K562 (cell line): ENCODE results near the gene CNPY3. TPM values are rescaled to one million over a fixed set of nuclear protein-coding genes. Genes with fewer than 3 reads are reported as not detected.

Experiments
- ARID2 ChIP-seq: fragments of 450-650 bp; IDR thresholded peaks from 2 replicates; pipeline ENCODE4 v1.6.1; 2017; ENCODE audit warnings: antibody characterized with exemption, mild to moderate bottlenecking
- CBX2 ChIP-seq: fragments of 200-600 bp; sonication (generic); IDR thresholded peaks from one replicate; pipeline ENCODE4 v1.6.1; 2012; ENCODE audit warnings: mild to moderate bottlenecking, low read length, inconsistent platforms; ENCODE audit not compliant: insufficient read depth, poor library complexity, severe bottlenecking
- CHD2 ChIP-seq: IDR thresholded peaks from 2 replicates; pipeline ENCODE4 v1.6.1; 2011; ENCODE audit warnings: low read depth, low read length
- HBP1 ChIP-seq: fragments of 450-650 bp; formaldehyde crosslinking; IDR thresholded peaks from 2 replicates; pipeline ENCODE4 v1.4.0; 2022; ENCODE audit warnings: missing genetic modification characterization
- KDM1A ChIP-seq, 2 experiments: fragments of 450-650 bp; IDR thresholded peaks; 2 replicates each; pipeline ENCODE4 v1.6.1; 2016; ENCODE audit warnings: mild to moderate bottlenecking in 2 of 2
- PURB ChIP-seq: sonication (generic); formaldehyde crosslinking; IDR thresholded peaks from 2 replicates; pipeline ENCODE4 v1.9.0; 2021; ENCODE audit warnings: low read depth, mild to moderate bottlenecking, missing genetic modification reagents
- SMARCA4 ChIP-seq: fragments of 450-650 bp; IDR thresholded peaks from 2 replicates; pipeline ENCODE4 v1.6.1; 2016
- ZC3H11A ChIP-seq: IDR thresholded peaks from 2 replicates; pipeline ENCODE4 v1.6.1; 2012; ENCODE audit warnings: low read depth, low read length, improper control_type of control experiment
- ZNF76 ChIP-seq: fragments of 250-450 bp; sonication (Bioruptor Pico); IDR thresholded peaks from 2 replicates; pipeline ENCODE4 v1.4.0; 2020; ENCODE audit warnings: mild to moderate bottlenecking, moderate library complexity, borderline replicate concordance
- polyA plus RNA-seq, 8 experiments: library from polyadenylated mRNA; depleted of rRNA in 4 of 8; stranded (reverse) in 5 of 8; unstranded in 3 of 8; fragments of >200 nt; fragmentation: Nextera tagmentation in 2 of 8; fragmentation: Illumina TruSeq in 1 of 8; extraction: Ambion mirVana in 2 of 8; extraction: Trizol in 1 of 8; gene quantifications; 2 replicates each; pipeline versions ENCODE4 v1.2.1 to v1.2.3, GENCODE V29; 2011 to 2014; ENCODE audit warnings: inconsistent platforms in 1 of 8, missing spikeins in 1 of 8
- total RNA-seq, 7 experiments: library from RNA; depleted of rRNA in 6 of 7; stranded (reverse); fragments of >200 nt in 6 of 7; fragmentation: Illumina TruSeq in 2 of 7; extraction: Trizol in 2 of 7; gene quantifications; 2 replicates each; pipeline versions ENCODE4 v1.2.1 to v1.2.3, GENCODE V29; 2011 to 2021; ENCODE audit warnings: low replicate concordance in 1 of 7
- TF ChIP-seq, protein P1 (sequence below): fragments of 250-450 bp; sonication (Bioruptor Pico); IDR thresholded peaks from 2 replicates; pipeline ENCODE4 v1.5.0; 2021; ENCODE audit warnings: mild to moderate bottlenecking, moderate library complexity
- TF ChIP-seq, protein P2 (sequence below): fragments of 200-600 bp; sonication (generic); IDR thresholded peaks from one replicate; pipeline ENCODE4 v1.6.1; 2012; ENCODE audit warnings: mild to moderate bottlenecking, low read depth, low read length, inconsistent platforms

CNPY3 gene
- total and polyA plus RNA-seq, 9 of the 15 experiments (the other 6 are each of a cell fraction or from before 2014, with no cell fraction given), result 2.4 to 37.4 (median 21.2) TPM

DNA sequence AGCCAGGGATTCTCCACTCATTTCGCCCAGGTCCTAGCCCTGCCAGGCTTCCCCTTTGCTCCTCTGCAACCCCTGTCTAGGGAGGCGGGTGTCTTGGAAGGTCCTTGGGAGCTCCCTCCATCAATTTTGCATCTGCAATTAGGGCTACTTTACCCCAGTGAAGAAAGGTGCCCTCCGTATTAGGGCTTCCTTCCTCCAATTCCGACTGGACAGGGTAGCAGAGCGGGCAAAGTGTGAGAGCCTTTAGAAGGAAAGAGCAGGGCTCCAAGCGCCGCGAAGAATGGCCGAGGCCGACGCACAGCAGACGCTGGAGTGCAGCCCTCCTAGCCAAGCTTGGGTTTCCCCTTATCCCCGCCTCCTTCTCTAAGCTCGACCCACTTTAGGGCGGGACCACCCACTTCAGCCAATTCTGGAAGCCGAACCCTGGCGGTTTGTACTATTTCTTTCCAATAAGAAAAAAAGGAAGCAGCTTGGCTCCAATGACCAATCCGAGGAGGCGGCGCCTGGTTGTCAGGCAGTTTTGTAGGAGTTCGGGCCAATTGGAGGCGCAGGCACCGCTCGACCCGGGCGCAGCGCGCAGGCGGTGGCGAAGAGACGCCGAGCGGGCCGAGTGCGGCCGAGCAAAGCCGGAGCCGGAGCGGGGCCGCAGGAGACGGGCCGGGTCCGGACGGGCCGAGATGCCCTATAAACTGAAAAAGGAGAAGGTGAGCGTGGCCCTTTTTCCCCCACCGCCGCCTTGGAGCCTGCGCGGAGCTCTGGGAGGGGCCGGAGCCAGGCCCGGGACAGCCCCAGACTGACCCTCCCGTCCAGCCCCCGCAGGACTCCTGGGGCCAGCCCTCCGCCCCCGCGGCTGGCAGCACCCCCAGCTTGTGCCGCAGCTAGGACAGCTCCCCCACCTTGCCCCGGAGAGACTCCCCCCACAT lies 55.0 kb downstream of the CNPY3 start, which contains the start of gene PPP2R5D (continued):
- TF ChIP-seq ZNF76 (no peak), SMARCA4 (no peak), ARID2 (no peak), CBX2 (no peak), PURB (CRISPR knock-in tag) (no peak), ZC3H11A (no peak), CHD2 (no peak; the same call in 1 of the 2 replicates), KDM1A (IDR thresholded peaks at IDR 0.05) (no peak), HBP1 (CRISPR knock-in tag) (no peak)
- TF ChIP-seq, protein P1, sequence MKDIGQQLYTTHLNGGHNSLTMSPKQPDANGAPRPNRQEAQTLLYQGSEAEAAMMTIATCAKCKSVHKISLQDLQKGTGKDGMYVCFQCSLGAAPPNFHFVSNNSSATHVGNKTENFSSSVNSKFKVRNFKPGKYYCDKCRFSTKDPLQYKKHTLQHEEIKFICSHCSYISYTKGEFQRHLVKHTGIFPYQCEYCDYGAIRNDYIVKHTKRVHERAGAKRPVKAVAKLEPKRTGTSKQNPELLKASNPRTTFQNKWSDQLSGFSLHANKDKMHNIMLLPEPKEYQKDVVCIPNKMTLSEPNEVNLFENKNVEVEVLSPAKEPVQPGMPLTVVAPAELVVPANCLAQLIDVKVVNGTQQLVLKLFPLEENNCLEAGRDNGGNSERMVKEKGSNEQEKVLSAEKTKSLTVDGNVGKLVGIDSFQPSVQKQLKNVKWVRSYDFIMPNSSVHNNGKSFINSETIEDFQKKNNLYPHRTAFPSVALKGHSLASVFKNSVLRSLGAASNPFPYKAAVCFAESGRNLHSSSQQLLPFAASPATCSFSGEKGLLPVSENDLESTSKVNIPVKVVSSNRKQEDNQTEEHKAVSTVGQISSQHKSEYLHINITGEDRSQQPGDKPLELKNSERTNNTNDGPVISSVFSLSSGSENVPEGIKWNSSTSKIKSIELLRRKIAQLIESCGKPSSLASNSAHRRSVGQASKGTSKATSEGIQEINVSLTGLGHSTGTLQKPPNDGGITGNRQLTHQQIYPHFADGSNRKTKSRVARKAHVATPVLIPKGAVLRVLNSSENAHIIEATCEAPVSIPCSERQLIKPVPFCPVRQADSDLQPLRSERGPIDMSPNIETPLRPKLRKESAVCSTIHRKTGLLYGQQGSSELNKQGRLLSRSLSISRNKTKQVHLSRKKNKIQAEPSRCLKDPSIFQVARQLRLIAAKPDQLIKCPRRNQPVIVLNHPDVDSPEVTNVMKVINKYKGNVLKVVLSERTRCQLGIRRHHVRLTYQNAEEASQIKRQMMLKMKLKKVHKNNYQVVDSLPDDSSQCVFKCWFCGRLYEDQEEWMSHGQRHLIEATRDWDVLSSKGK (CRISPR knock-in tag), result no peak
- TF ChIP-seq, protein P2, sequence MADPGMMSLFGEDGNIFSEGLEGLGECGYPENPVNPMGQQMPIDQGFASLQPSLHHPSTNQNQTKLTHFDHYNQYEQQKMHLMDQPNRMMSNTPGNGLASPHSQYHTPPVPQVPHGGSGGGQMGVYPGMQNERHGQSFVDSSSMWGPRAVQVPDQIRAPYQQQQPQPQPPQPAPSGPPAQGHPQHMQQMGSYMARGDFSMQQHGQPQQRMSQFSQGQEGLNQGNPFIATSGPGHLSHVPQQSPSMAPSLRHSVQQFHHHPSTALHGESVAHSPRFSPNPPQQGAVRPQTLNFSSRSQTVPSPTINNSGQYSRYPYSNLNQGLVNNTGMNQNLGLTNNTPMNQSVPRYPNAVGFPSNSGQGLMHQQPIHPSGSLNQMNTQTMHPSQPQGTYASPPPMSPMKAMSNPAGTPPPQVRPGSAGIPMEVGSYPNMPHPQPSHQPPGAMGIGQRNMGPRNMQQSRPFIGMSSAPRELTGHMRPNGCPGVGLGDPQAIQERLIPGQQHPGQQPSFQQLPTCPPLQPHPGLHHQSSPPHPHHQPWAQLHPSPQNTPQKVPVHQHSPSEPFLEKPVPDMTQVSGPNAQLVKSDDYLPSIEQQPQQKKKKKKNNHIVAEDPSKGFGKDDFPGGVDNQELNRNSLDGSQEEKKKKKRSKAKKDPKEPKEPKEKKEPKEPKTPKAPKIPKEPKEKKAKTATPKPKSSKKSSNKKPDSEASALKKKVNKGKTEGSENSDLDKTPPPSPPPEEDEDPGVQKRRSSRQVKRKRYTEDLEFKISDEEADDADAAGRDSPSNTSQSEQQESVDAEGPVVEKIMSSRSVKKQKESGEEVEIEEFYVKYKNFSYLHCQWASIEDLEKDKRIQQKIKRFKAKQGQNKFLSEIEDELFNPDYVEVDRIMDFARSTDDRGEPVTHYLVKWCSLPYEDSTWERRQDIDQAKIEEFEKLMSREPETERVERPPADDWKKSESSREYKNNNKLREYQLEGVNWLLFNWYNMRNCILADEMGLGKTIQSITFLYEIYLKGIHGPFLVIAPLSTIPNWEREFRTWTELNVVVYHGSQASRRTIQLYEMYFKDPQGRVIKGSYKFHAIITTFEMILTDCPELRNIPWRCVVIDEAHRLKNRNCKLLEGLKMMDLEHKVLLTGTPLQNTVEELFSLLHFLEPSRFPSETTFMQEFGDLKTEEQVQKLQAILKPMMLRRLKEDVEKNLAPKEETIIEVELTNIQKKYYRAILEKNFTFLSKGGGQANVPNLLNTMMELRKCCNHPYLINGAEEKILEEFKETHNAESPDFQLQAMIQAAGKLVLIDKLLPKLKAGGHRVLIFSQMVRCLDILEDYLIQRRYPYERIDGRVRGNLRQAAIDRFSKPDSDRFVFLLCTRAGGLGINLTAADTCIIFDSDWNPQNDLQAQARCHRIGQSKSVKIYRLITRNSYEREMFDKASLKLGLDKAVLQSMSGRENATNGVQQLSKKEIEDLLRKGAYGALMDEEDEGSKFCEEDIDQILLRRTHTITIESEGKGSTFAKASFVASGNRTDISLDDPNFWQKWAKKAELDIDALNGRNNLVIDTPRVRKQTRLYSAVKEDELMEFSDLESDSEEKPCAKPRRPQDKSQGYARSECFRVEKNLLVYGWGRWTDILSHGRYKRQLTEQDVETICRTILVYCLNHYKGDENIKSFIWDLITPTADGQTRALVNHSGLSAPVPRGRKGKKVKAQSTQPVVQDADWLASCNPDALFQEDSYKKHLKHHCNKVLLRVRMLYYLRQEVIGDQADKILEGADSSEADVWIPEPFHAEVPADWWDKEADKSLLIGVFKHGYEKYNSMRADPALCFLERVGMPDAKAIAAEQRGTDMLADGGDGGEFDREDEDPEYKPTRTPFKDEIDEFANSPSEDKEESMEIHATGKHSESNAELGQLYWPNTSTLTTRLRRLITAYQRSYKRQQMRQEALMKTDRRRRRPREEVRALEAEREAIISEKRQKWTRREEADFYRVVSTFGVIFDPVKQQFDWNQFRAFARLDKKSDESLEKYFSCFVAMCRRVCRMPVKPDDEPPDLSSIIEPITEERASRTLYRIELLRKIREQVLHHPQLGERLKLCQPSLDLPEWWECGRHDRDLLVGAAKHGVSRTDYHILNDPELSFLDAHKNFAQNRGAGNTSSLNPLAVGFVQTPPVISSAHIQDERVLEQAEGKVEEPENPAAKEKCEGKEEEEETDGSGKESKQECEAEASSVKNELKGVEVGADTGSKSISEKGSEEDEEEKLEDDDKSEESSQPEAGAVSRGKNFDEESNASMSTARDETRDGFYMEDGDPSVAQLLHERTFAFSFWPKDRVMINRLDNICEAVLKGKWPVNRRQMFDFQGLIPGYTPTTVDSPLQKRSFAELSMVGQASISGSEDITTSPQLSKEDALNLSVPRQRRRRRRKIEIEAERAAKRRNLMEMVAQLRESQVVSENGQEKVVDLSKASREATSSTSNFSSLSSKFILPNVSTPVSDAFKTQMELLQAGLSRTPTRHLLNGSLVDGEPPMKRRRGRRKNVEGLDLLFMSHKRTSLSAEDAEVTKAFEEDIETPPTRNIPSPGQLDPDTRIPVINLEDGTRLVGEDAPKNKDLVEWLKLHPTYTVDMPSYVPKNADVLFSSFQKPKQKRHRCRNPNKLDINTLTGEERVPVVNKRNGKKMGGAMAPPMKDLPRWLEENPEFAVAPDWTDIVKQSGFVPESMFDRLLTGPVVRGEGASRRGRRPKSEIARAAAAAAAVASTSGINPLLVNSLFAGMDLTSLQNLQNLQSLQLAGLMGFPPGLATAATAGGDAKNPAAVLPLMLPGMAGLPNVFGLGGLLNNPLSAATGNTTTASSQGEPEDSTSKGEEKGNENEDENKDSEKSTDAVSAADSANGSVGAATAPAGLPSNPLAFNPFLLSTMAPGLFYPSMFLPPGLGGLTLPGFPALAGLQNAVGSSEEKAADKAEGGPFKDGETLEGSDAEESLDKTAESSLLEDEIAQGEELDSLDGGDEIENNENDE, result no peak
